ENCODE measurements around the gene KIAA0825. TPM values are rescaled to one million over a fixed set of nuclear protein-coding genes. Genes with fewer than 3 reads are reported as not detected.

KIAA0825 gene
- total RNA-seq, 2 experiments from 2014 or later: 0.19 to 0.32 TPM

GRCh38 chr5:94250985-94251384 lies 367.4 kb downstream of the KIAA0825 start:
- Histone ChIP-seq H3K27ac (ENCODE audit: low read depth, low read length, poor library complexity, severe bottlenecking) (no peak overlapping the region), H3K79me2 (ENCODE audit: insufficient read depth, low read depth, low read length) (no peaks in the 10 kb centered on the region), H4K20me1 (ENCODE audit: insufficient read depth, low read length) (no peaks in the 10 kb centered on the region), H3K4me1 (ENCODE audit: insufficient read depth, low read length, poor library complexity, severe bottlenecking) (no peaks in the 10 kb centered on the region), H3K36me3 (ENCODE audit: insufficient read depth, low read length) (no peaks in the 10 kb centered on the region), H2AFZ (ENCODE audit: low read length) (no peak overlapping the region), H3K9me3 (ENCODE audit: low read length) (no peaks in the 10 kb centered on the region), H3K4me3 (ENCODE audit: low read depth, low read length, poor library complexity, severe bottlenecking) (no peak overlapping the region), H3K9me2 (ENCODE audit: insufficient read depth, low read length) (no peaks in the 10 kb centered on the region), H3K4me2 (ENCODE audit: low read length) (no peak overlapping the region)
- POLR2A ChIA-PET: interaction anchor here (0.7 kb wide), 1 partner anchor 13 kb away, joined by 3 read pairs; no protein-coding TSS in a partner anchor
- CTCF ChIA-PET (ENCODE audit: unreplicated experiment): no interaction called here
- intact Hi-C loops (cut with micrococcal nuclease; ENCODE audit: unreplicated experiment): no loop called here
- DNase-seq (ENCODE audit: low spot score): no peak
- BruUV-seq (replicated peaks): no TSS peak
- TF ChIP-seq CTCF (conservative IDR thresholded peaks at IDR 0.05; ENCODE audit: low read length) (no peak), EZH2phosphoT487 (IDR thresholded peaks at IDR 0.05; ENCODE audit: borderline replicate concordance, low read depth, low read length) (no peak)

- no peaks in the 10 kb centered on the region for H4K20me1 ChIP-seq (ENCODE audit: insufficient read depth, low read length)
- H3K4me3 ChIP-seq (ENCODE audit: low read depth, low read length, poor library complexity, severe bottlenecking): no peak overlapping the region
- no TSS peak for BruUV-seq (replicated peaks)
- H3K27ac ChIP-seq (ENCODE audit: low read depth, low read length, poor library complexity, severe bottlenecking): no peak overlapping the region
- CTCF ChIA-PET (ENCODE audit: unreplicated experiment): no interaction called here
- no peaks in the 10 kb centered on the region for H3K4me1 ChIP-seq (ENCODE audit: insufficient read depth, low read length, poor library complexity, severe bottlenecking)
- DNase-seq (ENCODE audit: low spot score): no peak
- no peaks in the 10 kb centered on the region for H3K9me3 ChIP-seq (ENCODE audit: low read length)
- no peaks in the 10 kb centered on the region for H3K9me2 ChIP-seq (ENCODE audit: insufficient read depth, low read length)
- POLR2A ChIA-PET: interaction anchor here (0.7 kb wide), 1 partner anchor 141 kb away, joined by 3 read pairs; no protein-coding TSS in a partner anchor
- no peaks in the 10 kb centered on the region for H3K36me3 ChIP-seq (ENCODE audit: insufficient read depth, low read length)
- intact Hi-C loops (cut with micrococcal nuclease; ENCODE audit: unreplicated experiment): no loop called here
- H3K4me2 ChIP-seq (ENCODE audit: low read length): no peak overlapping the region
- H3K79me2 ChIP-seq (ENCODE audit: insufficient read depth, low read depth, low read length): no peaks in the 10 kb centered on the region
- H2AFZ ChIP-seq (ENCODE audit: low read length): no peak overlapping the region
- TF ChIP-seq CTCF (conservative IDR thresholded peaks at IDR 0.05; ENCODE audit: low read length): no peak
- no peak for TF ChIP-seq EZH2phosphoT487 (IDR thresholded peaks at IDR 0.05; ENCODE audit: borderline replicate concordance, low read depth, low read length)
These were observed 369.0 kb downstream of the KIAA0825 start for GRCh38 chr5:94249430-94249829.

- H3K36me3 ChIP-seq (ENCODE audit: insufficient read depth, low read length): no peaks in the 10 kb centered on the region
- intact Hi-C loops (cut with micrococcal nuclease; ENCODE audit: unreplicated experiment): no loop called here
- BruUV-seq (replicated peaks): no TSS peak
- H3K27ac ChIP-seq (ENCODE audit: low read depth, low read length, poor library complexity, severe bottlenecking): no peak overlapping the region
- no peak overlapping the region for H2AFZ ChIP-seq (ENCODE audit: low read length)
- H3K4me3 ChIP-seq (ENCODE audit: low read depth, low read length, poor library complexity, severe bottlenecking): no peak overlapping the region
- no peak for TF ChIP-seq EZH2phosphoT487 (IDR thresholded peaks at IDR 0.05; ENCODE audit: borderline replicate concordance, low read depth, low read length)
- TF ChIP-seq CTCF (conservative IDR thresholded peaks at IDR 0.05; ENCODE audit: low read length): no peak
- no peak overlapping the region for H3K4me2 ChIP-seq (ENCODE audit: low read length)
- no peaks in the 10 kb centered on the region for H4K20me1 ChIP-seq (ENCODE audit: insufficient read depth, low read length)
- H3K9me3 ChIP-seq (ENCODE audit: low read length): no peaks in the 10 kb centered on the region
- no peaks in the 10 kb centered on the region for H3K9me2 ChIP-seq (ENCODE audit: insufficient read depth, low read length)
- POLR2A ChIA-PET: no interaction called here
- H3K4me1 ChIP-seq (ENCODE audit: insufficient read depth, low read length, poor library complexity, severe bottlenecking): no peaks in the 10 kb centered on the region
- no peaks in the 10 kb centered on the region for H3K79me2 ChIP-seq (ENCODE audit: insufficient read depth, low read depth, low read length)
- CTCF ChIA-PET (ENCODE audit: unreplicated experiment): no interaction called here
- DNase-seq (ENCODE audit: low spot score): no peak
These were observed 370.1 kb downstream of the KIAA0825 start for GRCh38 chr5:94248175-94248875.
